ENCODE data around the gene SUN1.
"Not testable (repeated sequence)": the region's sequence is repeated elsewhere in the genome, so short reads cannot be mapped to it uniquely, and the experiment has no call there.

The SUN1 gene, protein sequence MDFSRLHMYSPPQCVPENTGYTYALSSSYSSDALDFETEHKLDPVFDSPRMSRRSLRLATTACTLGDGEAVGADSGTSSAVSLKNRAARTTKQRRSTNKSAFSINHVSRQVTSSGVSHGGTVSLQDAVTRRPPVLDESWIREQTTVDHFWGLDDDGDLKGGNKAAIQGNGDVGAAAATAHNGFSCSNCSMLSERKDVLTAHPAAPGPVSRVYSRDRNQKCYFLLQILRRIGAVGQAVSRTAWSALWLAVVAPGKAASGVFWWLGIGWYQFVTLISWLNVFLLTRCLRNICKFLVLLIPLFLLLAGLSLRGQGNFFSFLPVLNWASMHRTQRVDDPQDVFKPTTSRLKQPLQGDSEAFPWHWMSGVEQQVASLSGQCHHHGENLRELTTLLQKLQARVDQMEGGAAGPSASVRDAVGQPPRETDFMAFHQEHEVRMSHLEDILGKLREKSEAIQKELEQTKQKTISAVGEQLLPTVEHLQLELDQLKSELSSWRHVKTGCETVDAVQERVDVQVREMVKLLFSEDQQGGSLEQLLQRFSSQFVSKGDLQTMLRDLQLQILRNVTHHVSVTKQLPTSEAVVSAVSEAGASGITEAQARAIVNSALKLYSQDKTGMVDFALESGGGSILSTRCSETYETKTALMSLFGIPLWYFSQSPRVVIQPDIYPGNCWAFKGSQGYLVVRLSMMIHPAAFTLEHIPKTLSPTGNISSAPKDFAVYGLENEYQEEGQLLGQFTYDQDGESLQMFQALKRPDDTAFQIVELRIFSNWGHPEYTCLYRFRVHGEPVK

DNA sequence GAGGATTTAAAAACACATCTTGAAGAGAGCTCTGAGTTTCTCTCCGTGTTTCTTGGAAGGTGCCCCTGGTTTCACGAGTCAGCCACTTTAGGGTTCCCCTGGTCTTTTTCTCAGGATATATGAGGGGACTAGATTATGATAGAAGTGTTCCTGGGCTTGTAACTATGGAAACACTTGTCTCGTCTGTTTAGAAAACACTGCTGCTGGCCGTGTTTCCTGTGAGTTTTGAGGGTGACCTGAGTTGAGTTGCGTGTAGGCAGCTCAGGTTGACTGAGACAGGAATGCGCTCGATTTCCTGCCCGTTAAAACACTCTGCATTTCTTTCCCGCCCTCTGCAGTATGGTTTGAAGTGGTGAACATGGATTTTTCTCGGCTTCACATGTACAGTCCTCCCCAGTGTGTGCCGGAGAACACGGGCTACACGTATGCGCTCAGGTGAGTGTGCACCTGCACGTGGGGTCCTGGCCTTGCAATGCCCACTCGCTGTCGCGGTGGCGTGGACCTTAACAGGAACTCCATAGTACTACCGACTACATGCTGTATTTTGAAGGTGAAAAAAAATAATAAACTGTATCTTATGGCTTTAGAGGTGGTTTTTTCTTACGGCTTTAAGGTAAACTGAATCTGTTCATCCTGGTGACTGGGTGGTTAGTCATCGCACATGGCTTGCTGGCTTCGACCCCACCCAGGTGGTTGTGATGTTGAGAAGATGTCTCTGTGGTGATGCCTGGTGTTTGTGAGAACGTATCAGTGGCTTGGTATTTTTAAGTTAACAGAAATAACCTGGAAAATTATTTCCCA lies at the start of gene SUN1:
Gene SUN1 (plus strand): TSS at position 310 of the 801 bp plus-strand sequence. CDS start 49 bp downstream, at position 359.
- DNase-seq = peak; percentile 77

DNA sequence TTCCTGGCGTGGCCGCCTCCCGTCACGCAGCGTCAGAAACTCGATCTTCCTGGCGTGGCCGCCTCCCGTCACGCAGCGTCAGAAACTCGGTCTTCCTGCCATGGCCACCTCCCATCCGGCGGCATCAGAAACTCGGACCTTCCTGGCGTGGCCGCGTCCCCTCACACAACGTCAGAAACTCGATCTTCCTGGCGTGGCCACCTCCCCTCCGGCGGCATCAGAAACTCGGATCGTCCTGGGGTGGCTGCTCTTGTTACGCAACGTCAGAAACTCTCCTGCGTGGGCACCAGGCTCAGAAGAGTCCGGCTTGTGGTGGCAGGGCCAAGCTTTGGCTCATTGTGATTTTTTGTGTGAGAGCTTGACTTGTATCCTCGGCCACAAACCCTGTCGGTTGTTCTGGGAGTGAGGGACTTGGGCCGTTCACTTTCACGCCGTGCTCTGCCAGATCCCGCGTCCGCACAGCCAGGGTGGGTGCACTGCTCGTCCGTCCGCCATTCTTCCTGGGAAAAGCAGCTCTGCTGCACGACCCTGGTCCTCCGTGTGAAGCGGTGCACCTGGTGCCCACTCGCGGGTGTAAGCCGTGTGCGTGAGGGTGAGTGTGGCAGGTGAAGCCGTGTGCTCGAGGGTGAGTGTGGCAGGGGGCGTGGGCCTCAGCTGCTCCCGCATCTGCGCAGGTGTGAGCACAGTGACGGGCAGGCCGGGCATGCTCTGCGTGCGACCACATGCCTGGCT lies 49.4 kb upstream of the SUN1 start:
- DNase-seq = no peak

- no peak for DNase-seq
These were observed 48.5 kb upstream of the SUN1 start for GRCh38 chr7:783556-784490.

DNA sequence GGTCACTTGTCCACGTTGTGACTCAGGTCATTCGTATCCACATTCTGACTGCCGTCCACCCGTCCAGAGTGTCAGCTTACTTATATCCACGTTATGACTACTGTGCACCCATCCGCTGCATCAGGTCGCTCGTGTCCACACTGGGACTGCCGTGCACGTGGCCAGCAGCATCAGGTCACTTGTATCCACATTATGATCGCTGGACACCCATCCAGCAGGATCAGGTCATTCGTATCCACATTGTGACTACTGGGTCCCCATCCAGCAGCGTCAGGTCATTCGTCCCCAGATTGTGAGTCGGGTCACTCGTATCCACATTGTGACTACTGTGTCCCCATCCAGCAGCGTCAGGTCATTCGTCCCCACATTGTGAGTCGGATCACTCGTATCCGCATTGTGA lies 47.3 kb upstream of the SUN1 start:
- DNase-seq = no peak

- no peak for DNase-seq
These were observed 46.9 kb upstream of the SUN1 start for GRCh38 chr7:785416-785815.

DNA sequence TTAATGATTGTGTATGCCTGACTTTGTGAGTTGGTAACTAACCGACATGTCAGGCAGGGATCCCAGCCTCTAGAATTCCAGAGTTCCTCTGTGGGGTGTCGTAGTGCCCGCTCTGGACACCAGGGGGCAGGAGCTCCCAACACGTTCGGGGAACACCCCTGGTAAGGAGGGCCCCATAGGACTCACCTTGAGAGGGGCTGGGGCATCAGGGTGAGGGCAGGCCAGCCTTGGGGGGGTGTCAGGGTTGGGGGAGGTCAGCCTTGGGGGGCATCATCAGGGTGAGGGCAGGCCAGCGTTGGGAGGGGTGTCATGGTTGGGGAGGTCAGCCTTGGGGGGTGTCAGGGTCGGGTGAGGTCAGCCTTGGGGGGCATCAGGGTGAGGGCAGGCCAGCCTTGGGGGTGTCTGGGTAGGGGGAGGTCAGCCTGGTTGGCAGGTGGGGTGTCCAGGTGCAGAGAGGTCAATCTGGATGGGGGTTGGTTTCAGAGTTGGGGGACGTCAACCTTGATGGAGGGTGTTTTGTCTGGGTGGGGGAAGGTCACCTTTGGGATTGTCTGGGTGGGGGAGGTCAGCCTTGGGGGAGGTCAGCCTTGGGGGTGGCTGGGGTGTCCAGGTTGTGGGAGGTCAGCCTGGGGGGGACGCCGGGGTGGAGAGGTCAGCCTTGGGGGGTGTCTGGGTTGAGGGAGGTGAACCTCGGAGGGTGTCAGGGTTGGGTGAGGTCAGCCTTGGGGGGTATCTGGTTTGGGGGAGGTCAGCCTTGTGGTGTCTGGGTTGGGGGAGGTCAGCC lies 45.6 kb upstream of the SUN1 start:
- no peak for DNase-seq

- no peak for DNase-seq
These were observed 44.7 kb upstream of the SUN1 start for GRCh38 chr7:787332-788240.

DNA sequence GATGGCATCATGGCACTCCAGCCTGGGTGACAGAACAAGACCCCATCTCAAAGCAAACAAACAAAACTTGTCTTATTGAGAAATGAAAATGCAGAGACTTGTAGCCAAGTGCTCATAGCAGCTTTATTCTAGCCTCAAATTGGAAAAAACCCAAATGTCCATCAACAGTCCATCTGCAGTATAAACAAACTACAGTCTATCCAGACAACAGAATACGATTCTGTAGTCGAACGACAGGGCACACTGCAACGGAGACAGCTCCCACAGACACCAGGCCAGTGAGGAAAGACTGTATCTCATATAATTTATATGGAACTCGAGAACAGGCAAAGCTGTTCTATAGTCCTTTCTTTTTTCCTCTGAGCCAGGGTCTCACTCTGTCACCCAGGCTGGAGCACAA lies 40.8 kb upstream of the SUN1 start:
- no peak for DNase-seq

GRCh38 chr7:794207-794606 lies 38.1 kb upstream of the SUN1 start:
- no peak for DNase-seq

- no peak for DNase-seq
These were observed 37.5 kb upstream of the SUN1 start for GRCh38 chr7:794671-795329.

DNA sequence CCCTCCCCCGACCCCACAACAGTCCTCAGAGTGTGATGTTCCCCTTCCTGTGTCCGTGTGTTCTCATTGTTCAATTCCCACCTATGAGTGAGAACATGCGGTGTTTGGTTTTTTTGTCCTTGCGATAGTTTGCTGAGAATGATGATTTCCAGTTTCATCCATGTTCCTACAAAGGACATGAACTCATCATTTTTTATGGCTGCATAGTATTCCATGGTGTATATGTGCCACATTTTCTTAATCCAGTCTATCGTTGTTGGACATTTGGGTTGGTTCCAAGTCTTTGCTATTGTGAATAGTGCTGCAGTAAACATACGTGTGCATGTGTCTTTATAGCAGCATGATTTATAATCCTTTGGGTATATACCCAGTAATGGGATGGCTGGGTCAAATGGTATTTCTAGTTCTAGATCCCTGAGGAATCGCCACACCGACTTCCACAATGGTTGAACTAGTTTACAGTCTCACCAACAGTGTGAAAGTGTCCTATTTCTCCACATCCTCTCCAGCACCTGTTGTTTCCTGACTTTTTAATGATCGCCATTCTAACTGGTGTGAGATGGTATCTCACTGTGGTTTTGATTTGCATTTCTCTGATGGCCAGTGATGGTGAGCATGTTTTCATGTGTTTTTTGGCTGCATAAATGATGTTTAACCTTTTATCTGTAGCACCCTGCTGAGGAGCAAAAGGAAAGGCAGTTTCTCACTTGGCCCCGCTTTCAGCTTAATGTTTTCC lies 35.7 kb upstream of the SUN1 start:
- not testable (repeated sequence) for DNase-seq

DNA sequence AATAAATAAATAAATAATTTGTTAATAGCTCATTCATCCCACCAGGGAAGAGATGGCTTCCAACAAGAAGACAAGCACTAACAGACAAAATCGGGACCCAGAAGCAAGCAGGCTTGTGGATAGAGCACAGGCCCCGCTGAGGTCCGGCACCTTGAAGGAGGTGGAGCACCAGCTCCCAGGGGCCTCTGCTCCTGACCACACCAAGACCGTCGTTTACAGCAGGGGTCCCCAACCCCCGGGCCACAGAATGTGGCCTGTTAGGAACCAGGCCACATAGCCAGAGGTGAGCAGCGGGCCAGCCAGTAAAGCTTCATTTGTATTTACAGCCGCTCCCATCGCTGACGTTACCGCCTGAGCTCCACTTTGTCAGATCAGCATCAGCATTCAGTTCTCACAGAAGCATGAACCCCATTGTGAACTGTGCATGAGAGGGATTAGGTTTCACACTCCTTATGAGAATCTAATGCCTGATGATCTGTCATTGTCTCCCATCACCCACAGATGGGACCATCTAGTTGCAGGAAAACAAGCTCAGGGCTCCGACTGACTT lies 33.3 kb upstream of the SUN1 start:
- DNase-seq = no peak

GRCh38 chr7:800692-801091 lies 31.6 kb upstream of the SUN1 start:
- DNase-seq = no peak

GRCh38 chr7:801351-801750 lies 30.9 kb upstream of the SUN1 start:
- DNase-seq = not testable (repeated sequence)

DNA sequence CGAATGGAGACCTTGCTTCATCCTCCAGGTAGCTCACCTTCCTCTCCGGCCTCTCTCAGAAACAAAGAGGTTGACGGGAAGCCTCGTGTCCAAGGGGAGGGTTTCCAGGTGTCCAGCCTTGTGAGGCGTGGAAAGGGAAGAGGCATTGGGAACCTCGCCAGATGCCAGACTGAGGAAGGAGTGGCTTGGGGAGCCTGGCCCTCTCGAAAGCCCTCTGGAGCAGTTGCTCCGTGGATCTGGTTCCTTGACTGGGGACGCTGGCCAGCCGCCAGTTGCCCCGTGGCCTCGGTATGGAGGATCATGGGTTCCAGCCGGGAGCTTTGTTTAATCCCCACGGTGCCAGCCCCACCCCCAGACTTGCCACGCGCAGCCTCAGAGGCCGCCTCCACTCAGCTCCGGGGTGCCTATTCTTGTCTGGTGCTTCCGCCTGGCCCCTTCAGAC lies 30.3 kb upstream of the SUN1 start:
- no peak for DNase-seq

DNA sequence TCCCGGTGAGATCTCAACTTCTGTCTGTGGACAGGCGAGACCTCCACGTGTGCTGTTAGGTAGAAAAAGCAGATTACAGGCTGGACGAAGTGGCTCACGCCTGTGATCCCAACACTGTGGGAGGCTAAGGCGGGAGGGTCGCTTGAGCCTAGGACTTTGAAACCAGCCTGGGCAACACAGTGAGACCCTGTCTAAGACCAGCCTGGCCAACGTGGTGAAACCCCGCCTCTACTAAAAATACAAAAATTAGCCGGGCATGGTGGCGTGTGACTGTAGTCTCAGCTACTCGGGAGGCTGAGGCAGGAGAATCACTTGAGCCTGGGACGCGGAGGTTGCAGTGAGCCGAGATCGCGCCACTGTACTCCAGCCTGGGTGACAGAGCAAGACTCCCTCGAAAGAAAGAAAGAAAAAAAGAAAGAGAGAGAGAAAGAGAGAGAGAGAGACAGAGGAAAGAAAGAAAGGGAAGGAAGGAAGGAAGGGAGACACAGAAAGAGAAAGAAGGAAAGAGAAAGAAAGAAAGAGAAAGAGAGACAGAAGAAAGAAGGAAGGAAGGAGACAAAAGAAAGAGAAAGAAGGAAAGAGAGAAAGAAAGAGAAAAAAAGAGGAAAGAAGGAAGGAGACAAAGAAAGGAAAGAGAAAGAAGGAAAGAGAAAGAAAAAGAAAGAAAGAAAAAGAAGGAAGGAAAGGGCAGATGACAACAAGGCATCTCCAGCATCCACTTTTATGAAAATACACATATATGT lies 29.6 kb upstream of the SUN1 start:
- no peak for DNase-seq

GRCh38 chr7:803243-803635 lies 29.0 kb upstream of the SUN1 start:
- no peak for DNase-seq
